Stimulated activated naive B cell treated with anti-CD40 and anti-IgM and Interleukin-4, amounts not matched to agents 10 μg/mL and 1 μg/mL and 100 μg/mL, for 72 hours (primary cell): ENCODE results near the gene ANKRD63.

ENCODE experiments used
- ATAC-seq, 2 donors: fragments of 150-1000 bp; cut with Tn5 transposase; replicated peaks; 2 replicates each; pipeline ENCODE4 v1.10.0; 2021; ENCODE audit warnings: moderate library complexity in 1 of 2
- DNase-seq: peaks from one replicate; pipeline ENCODE4 v3.0.0; 2021
- H3K27ac Mint-ChIP-seq: one replicate; pipeline ENCODE4 v1.8.0; 2022; ENCODE audit warnings: mild to moderate bottlenecking, mixed read lengths
- H3K27me3 Mint-ChIP-seq, 2 donors: one replicate each; pipeline ENCODE4 v1.8.0; 2022; ENCODE audit warnings: mixed read lengths in 2 of 2
- H3K36me3 Mint-ChIP-seq, 2 donors: one replicate each; pipeline ENCODE4 v1.8.0; 2022; ENCODE audit warnings: mixed read lengths in 2 of 2, mild to moderate bottlenecking in 1 of 2
- H3K4me1 Mint-ChIP-seq, 2 donors: one replicate each; pipeline ENCODE4 v1.8.0; 2022; ENCODE audit warnings: mixed read lengths in 2 of 2, mild to moderate bottlenecking in 1 of 2
- H3K4me3 Mint-ChIP-seq, 2 donors: one replicate each; pipeline ENCODE4 v1.8.0; 2022; ENCODE audit warnings: mild to moderate bottlenecking in 2 of 2, mixed read lengths in 2 of 2, moderate library complexity in 1 of 2
- H3K9me3 Mint-ChIP-seq, 2 donors: one replicate each; pipeline ENCODE4 v1.8.0; 2022; ENCODE audit warnings: mixed read lengths in 2 of 2, mild to moderate bottlenecking in 1 of 2

The ANKRD63 gene

DNA sequence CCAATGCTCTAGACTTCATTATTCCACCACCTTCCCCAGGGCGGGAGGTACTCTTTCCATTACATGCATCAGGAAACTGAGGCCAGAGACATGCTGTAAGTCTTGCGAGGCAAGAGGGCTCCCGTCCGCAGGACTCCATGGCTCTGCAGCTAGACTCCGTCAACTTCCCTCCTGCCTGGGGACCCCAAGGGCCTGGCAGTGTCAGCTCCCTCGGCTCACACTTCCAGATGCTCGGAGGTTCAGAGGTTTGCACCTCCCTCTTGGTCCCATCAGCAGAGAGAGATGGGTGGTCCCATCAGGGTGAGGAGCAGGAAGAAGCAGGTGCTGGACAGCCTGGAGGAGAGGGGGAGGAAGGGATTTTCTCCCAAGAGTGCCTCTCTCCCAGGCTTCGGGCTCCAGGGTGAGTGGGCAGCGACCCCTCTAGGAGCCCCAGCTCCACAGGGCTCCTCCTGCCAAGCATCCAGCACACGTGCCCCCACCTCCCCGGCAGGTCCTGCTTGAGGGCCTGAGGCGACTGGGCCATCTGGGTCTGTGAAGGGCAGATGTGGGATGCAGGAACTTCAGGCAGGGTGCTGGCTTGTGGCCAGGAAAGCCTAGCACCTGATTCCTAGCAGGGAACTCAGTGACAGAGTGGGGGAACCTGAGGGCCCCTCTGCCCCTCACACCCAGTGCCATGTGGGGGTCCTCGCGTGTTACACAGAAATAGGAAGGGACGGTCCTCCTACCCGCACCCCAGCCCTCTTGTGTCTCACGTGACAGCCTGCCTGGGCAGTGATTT is 34.7 kb downstream of the ANKRD63 start:
- H3K36me3 Mint-ChIP-seq: no peaks in the 10 kb centered on the region
- ATAC-seq (no peak), DNase-seq (no peak)

DNA sequence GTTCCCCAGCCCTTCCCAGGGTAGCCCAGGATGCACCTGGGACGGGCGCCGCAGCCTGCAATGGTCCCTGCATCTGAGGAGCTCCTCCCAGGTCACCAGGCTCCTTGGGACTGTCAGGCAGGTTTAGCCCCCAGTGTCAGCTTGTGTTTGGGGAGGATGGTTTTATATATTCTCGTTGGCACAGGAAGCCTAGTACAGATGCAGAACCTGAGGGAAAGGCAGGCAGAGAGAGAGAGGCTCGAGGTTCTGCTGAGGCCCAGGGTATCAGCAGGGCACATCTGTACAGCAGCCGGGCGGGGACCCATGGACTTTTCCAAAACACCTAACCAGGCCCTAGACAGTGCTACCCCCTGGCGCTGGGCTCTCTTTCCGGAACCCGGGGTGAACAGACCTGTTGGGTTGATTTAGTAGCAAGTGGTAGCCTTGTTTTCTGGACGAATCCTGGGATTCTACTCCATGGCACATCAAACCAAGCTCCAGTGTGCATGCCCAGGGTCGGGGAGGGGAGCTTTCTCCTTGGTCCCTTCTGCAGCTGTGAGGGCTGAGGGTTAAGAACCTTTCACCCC is 35.4 kb downstream of the ANKRD63 start:
- ATAC-seq: no peak
- peaks cover 17 to 22% of the 10 kb centered on the region in 2 donors for H3K27me3 Mint-ChIP-seq
- H3K27ac Mint-ChIP-seq: no peak overlapping the region
- no peaks in the 10 kb centered on the region for H3K9me3 Mint-ChIP-seq
- DNase-seq: no peak
- no peaks in the 10 kb centered on the region for H3K36me3 Mint-ChIP-seq
- H3K4me1 Mint-ChIP-seq: no peaks in the 10 kb centered on the region
- H3K4me3 Mint-ChIP-seq: no peak overlapping the region

More for the DNA sequence above, 34.7 kb downstream of the ANKRD63 start:
- Mint-ChIP-seq H3K4me1 (peaks cover 4 to 5% of the 10 kb centered on the region in 2 donors), H3K4me3 (no peak overlapping the region), H3K9me3 (no peaks in the 10 kb centered on the region), H3K27me3 (peaks cover 21 to 27% of the 10 kb centered on the region in 2 donors), H3K27ac (no peak overlapping the region)

DNA sequence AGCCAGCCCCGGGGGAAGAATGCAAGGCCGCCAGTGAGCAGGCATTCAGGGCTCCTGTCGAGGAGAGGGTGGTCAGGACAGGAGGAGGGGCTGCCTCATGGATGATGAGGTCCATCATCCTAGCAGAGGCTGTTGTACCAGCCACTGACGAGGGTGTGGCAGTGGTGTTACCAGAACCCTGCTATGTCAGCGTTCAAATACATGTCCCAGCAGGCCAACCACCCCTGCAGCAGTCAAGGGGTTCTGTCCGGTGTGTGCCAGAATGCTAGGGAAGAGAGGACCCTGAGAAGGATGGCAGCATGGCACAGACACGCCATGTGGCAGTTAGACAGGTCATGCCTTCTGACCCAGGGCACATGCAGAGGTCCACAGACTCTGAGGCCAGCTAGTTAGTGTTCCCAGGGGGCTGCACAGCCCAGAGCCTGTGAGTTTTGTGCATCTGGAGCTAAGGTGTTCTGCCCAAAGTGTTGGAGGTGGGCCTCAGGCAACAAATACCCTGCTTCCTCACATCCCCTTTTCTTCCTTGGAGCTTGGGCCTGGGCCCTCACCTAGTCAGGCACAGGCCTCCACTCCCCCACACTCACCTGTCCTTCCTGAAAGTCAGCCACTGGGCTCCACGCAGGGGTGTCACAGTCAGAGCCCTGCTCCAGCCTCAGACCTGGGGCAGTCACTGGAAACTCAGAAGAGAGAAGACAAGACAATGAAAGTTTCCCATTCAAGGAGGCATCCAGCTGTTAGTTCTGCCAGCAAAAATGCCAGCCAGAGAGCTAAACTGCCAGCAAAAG is 36.2 kb downstream of the ANKRD63 start:
- H3K36me3 Mint-ChIP-seq: no peaks in the 10 kb centered on the region
- H3K27ac Mint-ChIP-seq: no peak overlapping the region
- DNase-seq (no peak), ATAC-seq (no peak)
- H3K4me3 Mint-ChIP-seq: no peak overlapping the region
- no peaks in the 10 kb centered on the region for H3K4me1 Mint-ChIP-seq
- no peaks in the 10 kb centered on the region for H3K9me3 Mint-ChIP-seq
- peaks cover 14 to 16% of the 10 kb centered on the region in 2 donors for H3K27me3 Mint-ChIP-seq

DNA sequence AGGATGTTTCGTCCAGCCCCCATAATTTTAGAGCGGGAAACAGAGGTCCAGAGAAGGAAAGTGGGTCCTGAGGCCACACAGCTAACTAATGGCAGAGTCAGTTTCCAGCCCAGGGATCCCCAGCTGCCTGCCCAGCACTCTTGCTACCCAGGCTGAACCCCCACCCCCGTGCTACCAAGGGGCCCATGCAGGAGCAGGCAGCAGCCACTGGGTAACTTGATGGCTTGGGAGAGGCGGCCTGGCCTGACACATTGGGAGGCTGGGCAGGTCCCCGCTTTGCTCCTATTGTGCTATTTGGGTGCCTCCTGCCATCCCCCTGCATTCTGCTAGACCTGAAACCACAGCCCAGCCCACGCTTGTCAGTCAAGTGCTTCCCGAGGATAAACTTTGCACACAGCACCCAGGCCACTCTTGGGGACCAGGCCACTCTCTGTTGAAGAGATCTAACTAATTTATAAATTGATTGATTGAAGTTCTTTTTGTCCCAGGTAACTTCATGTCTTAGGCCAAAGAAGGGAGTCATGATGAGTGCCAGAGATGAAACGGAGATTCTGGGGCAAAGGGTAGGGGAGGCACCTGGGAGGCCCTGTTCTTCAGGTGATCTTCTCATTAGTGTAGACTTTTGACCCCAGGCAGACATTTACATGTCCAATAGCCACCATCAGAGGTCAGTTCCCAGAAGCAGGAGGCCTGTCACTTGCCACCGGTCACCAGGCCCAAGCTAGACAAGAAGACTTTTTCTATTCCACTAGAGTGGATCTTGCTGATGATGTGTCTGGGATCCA is 37.0 kb downstream of the ANKRD63 start:
- H3K36me3 Mint-ChIP-seq: no peaks in the 10 kb centered on the region
- peaks cover 6 to 10% of the 10 kb centered on the region in 2 donors for H3K27me3 Mint-ChIP-seq
- no peak overlapping the region for H3K4me3 Mint-ChIP-seq
- no peak for DNase-seq
- H3K27ac Mint-ChIP-seq: peak overlapping the region; percentile 39
- no peak for ATAC-seq
- no peaks in the 10 kb centered on the region for H3K9me3 Mint-ChIP-seq
- H3K4me1 Mint-ChIP-seq: no peaks in the 10 kb centered on the region

DNA sequence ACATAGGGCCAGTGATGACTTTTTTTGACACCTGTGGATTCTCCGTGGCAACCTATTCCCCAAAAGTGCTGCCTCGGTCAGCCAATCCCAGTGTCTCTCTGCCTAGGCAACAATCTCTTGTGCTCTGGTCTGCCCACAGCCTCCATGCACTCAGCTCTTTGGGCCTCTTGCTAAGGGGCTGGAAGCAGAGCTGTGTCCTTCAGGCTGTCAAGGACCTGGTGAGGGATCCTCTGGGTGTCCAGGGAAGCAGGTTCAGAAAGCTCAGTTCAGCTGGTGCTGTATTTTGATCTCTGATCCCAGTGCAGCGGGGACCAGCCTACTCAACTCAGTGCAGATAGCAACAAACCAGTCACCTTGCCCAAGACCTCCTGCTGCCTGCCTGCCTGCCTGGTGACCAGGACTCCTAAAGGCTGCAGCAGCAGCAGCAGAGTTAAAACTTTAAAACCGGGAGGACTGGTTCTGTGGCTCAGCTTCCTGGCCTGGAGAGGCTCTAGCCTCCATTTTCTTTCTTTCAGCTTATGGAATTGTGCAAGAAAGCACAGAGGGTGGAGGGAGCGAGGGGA is 37.8 kb downstream of the ANKRD63 start:
- Mint-ChIP-seq H3K36me3 (no peaks in the 10 kb centered on the region), H3K27ac (no peak overlapping the region), H3K4me3 (no peak overlapping the region), H3K9me3 (no peaks in the 10 kb centered on the region), H3K27me3 (peaks cover 3 to 13% of the 10 kb centered on the region in 2 donors), H3K4me1 (no peaks in the 10 kb centered on the region)
- DNase-seq (no peak), ATAC-seq (no peak)

DNA sequence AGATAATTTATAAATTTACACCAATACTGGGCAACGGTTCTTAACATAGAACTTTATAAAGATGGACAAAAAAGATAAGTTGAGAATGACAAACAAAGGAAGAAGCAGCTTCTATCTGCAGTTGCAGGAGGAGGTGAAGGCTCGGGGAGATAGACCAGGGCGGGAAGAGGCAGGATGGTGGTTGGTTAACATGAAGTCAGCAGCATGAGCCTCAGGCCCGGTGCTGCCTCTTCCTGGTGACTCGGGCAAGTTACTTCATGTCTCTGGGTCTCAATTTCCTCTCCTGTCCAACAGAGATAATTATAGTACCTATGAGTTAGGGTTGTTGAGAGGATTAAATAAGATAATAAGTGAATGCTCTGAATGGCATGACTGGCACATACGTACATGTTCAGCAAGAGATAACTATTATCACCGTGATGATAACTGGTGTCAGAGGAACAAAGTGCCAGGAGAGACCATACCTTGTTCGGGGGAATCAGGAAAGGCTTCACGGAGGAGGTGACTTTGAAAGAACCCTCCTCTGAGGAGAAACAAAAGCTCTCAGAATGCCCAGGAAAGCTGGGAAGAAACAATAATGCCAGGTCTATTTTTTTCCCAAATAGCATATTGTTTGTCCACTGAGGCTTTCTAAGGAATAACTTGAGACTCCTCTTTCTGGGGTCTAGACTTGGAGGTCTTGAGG is 39.6 kb downstream of the ANKRD63 start:
- no peaks in the 10 kb centered on the region for H3K36me3 Mint-ChIP-seq
- H3K27ac Mint-ChIP-seq: no peak overlapping the region
- H3K4me3 Mint-ChIP-seq: no peak overlapping the region
- no peaks in the 10 kb centered on the region for H3K9me3 Mint-ChIP-seq
- ATAC-seq: no peak
- H3K27me3 Mint-ChIP-seq: peaks cover 7 to 20% of the 10 kb centered on the region in 2 donors
- H3K4me1 Mint-ChIP-seq: peaks cover 8 to 16% of the 10 kb centered on the region in 2 donors
- DNase-seq: no peak

DNA sequence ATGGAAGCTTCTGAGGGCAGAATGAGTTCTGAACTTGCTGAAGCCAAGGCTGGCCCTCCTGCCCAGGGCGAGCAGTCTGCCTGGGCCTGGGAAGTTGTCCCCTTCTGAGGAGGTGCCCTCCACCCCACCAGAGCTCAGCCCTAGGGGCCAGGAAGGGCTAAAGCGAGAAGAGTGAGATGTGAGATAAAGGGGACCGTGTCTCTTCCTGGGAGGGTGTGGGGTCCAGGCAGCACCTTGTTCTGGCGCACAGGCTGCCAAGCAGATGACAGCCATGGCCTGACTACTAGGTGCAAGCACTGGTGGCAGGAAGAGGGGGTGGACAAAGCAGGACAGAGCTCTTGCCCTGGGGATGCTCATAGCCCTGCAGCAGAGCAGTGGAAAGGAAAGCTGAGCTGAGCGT is 40.3 kb downstream of the ANKRD63 start:
- Mint-ChIP-seq H3K27ac (peak overlapping the region; percentile 70), H3K9me3 (no peaks in the 10 kb centered on the region), H3K27me3 (peaks cover 7 to 20% of the 10 kb centered on the region in 2 donors), H3K36me3 (no peaks in the 10 kb centered on the region), H3K4me1 (peaks cover 11 to 20% of the 10 kb centered on the region in 2 donors), H3K4me3 (no peak overlapping the region)
- ATAC-seq (no peak), DNase-seq (no peak)

DNA sequence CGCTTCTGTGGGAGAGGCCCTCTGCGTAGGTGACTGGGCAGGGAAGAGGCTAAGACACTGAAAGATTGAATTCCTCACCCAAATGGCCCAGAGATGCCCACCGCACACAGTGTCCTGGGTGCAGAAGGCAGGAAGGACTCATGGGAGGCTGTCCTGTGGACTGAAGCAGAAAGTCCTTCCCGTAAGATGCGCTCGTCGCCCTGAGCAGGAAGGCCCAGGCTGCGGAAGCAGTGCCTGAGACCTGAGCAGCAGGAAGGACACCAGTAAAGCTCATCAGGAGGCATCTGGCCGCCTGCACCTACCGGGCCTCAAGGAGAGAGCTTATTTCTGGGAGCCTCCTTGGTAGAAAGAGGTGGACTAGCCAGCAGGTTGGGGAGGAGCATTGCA is 40.7 kb downstream of the ANKRD63 start:
- Mint-ChIP-seq H3K4me1 (peaks cover 11 to 20% of the 10 kb centered on the region in 2 donors), H3K27ac (no peak overlapping the region), H3K4me3 (no peak overlapping the region), H3K27me3 (peaks cover 7 to 20% of the 10 kb centered on the region in 2 donors), H3K9me3 (no peaks in the 10 kb centered on the region), H3K36me3 (no peaks in the 10 kb centered on the region)
- no peak for ATAC-seq
- DNase-seq: no peak

DNA sequence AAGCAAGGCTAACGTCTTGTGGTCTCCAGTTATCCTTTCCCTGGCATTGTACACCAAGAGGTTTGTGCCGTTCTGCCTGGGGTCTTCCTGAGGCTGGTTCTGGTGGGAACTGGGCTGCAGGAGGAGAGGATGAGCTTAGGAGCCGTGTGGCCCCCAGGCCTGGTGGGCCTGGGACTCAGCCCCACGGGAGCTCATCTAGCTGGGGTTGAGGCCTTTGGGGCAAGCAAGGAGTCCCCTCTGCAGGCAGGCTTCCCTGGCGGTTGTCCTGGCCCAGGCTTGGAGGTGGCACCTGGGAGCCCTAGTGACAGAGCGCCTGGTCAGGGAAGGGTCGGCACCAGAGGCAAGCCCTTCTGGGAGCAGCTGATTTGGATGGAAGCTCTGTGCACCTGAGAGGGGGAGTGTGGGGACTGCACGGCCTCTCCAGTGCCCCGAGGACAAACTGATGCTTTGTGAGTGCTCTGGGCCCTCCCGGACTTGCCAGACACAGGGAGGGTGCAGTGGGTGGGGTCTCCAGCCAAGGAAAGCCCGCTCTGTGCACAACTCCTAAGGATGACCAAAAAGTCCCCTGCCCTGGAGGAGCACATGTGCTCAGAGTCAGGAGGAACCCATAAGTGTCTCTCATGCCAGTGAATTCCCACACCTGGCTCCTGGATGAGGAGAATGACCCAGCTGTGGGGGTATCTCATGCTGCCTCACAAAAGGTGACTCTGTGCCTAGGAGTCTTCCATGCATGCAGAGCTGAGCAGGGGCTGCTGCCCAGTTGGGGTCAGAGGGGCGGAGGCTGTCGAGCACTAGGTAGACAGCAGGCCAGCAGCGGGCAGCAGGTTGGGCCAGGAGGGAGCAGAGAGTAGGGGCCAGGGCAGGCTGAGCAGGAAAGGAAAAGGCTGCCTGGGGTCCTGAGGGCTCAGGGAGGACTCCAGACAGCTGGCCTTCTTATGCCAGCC is 41.3 kb downstream of the ANKRD63 start:
- H3K4me3 Mint-ChIP-seq: no peak overlapping the region
- no peaks in the 10 kb centered on the region for H3K36me3 Mint-ChIP-seq
- H3K27ac Mint-ChIP-seq: no peak overlapping the region
- no peaks in the 10 kb centered on the region for H3K9me3 Mint-ChIP-seq
- ATAC-seq (no peak), DNase-seq (no peak)
- peaks cover 7 to 20% of the 10 kb centered on the region in 2 donors for H3K27me3 Mint-ChIP-seq
- peaks cover 11 to 20% of the 10 kb centered on the region in 2 donors for H3K4me1 Mint-ChIP-seq

DNA sequence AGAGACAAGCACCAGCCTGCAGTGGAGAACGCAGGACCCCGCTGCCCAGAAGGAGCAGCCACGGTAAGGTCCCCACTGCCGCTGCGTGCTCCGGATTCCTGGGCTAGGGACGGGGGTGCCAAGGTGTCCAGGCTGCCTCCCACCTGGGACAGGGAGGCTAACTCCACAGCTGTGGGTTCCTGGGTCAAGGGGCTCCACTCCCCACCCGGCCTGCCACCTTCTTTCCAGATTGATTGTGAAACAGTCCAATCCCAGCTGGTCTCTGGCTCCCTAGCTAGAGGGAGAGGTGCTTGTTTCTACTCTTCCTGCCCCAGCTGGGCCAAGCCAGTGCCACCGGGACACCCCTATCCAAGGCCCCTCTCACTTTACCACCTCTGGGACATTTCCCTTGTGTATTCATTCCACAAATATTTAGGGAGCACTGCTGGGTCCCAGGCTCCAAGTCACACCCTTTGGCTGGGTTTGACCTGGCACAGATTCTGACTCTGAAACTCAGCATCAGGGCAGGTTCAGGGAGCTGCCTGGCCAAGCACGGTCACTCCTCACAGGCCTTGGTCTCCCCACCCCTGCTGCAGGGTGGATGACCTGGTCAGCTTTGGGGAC is 42.1 kb downstream of the ANKRD63 start:
- H3K4me1 Mint-ChIP-seq: peaks cover 13 to 21% of the 10 kb centered on the region in 2 donors
- DNase-seq (no peak), ATAC-seq (no peak)
- H3K27ac Mint-ChIP-seq: no peak overlapping the region
- peaks cover 7 to 20% of the 10 kb centered on the region in 2 donors for H3K27me3 Mint-ChIP-seq
- no peak overlapping the region for H3K4me3 Mint-ChIP-seq
- H3K9me3 Mint-ChIP-seq: no peaks in the 10 kb centered on the region
- no peaks in the 10 kb centered on the region for H3K36me3 Mint-ChIP-seq

DNA sequence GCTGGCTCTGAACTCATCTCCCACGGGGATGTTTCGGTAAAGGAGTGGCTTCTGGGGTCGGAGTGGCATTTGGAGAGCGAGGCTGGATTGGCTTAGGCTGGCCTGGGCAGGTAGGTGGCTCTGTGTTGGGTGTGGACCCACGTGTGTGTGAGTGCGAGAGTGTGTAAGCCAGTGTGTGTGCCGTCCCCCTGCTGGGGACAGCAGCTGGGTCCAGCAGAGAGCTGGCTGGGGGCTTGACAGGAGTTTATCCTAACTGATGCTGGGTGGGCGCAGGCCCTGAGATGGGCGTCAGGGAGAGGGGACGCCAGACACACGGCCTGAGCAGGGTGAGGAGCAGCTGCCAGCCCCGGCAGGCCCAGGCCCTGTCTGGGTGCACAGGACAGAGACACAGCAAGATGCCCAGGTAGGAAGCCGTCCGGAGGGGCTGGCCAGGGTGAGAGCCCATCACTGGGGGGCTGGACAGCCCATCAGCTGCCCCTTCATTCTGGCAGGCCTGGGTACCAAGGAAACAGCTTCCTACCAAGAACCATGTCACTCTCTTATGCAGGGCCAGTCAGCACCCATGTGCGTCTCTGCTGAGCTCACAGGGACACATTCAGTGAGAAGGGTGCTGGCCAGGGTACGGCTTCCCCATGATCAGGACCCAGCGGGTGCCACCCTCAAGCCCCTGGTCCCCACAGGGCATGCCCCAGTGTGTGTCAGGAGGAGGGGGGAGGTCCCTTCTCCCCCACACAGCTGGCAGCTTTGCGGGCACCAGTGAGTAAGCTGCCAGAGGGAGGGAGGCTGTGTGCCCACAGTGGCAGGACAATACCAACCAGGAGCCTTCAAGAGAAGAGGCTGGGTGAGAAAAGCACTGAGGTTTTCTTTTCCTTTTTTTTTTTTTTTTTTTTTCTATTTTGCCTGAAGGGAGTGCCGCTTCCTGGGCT is 42.9 kb downstream of the ANKRD63 start:
- H3K27me3 Mint-ChIP-seq: peaks cover 7 to 20% of the 10 kb centered on the region in 2 donors
- H3K9me3 Mint-ChIP-seq: no peaks in the 10 kb centered on the region
- no peak for DNase-seq
- peak overlapping the region in 1 of 2 donors; percentile 68 for H3K4me3 Mint-ChIP-seq
- no peaks in the 10 kb centered on the region for H3K36me3 Mint-ChIP-seq
- no peak overlapping the region for H3K27ac Mint-ChIP-seq
- ATAC-seq: no peak
- H3K4me1 Mint-ChIP-seq: peaks cover 20 to 28% of the 10 kb centered on the region in 2 donors

DNA sequence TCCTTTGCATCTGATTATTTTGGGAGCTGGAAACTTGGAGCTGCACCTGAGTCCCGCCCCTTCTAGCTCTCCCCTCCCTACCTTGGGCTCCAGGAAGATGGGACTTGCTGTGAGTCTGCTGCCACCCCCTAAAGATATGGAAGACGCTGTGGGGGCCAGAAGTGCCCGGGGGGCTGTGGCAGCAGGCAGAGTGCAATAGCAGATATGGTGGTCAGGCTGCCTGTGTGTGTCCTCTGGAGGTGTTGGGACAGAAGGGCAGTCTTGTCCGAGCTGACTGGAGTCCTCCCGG is 43.5 kb downstream of the ANKRD63 start:
- H3K27me3 Mint-ChIP-seq: peaks cover 7 to 20% of the 10 kb centered on the region in 2 donors
- ATAC-seq (no peak), DNase-seq (no peak)
- no peaks in the 10 kb centered on the region for H3K36me3 Mint-ChIP-seq
- H3K4me3 Mint-ChIP-seq: peak overlapping the region; percentile 68 to 75
- no peaks in the 10 kb centered on the region for H3K9me3 Mint-ChIP-seq
- H3K4me1 Mint-ChIP-seq: peaks cover 23 to 34% of the 10 kb centered on the region in 2 donors
- H3K27ac Mint-ChIP-seq: no peak overlapping the region
